GM18873 (cell line): ENCODE results near the gene DHX16.

Experiments
- ATAC-seq: cut with Tn5 transposase; IDR thresholded peaks from one replicate; pipeline ENCODE4 v1.9.1; 2021; ENCODE audit warnings: mild to moderate bottlenecking, moderate library complexity, moderate number of reproducible peaks; ENCODE audit not compliant: unreplicated experiment, low FRiP score

DHX16 gene

DNA sequence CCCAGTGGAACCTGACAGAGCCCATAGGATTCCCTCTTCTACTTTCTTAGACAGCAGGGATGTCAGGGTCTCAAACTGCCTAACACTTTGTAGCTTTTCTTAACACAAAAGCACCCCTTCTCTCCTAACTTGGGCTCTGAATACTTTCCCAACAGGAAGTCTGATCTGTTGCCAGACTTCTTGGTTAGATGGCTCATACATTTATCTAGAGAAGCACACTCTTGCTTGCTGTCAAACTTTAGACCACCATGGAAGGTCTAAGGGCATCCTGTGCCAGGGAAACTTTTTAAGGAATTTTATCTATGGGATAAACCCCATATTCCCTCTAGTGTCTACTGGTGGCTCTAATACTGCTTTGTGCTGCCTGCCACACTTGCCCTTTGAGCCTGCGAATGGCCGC, 29.1 kb downstream of the DHX16 start:
- ATAC-seq, result no peak

DNA sequence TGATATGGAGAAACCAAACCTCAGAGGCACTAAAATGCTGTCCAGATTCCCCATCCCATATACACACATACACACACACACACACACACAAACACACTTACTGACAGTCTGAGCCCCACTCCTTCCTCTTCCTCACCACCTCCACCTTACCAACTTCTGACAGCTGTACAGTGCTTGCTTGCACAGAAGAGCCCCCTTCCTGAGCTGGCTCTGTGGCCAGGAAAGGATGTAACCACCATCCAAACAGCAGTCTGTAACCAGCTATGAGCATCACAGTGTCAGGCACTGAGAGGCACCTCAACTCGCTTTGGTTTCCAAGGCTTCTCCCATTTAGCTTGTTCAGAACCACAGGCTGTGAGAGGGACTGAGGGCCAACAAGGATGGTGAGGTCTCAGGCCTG, 31.8 kb downstream of the DHX16 start:
- no peak for ATAC-seq

DNA sequence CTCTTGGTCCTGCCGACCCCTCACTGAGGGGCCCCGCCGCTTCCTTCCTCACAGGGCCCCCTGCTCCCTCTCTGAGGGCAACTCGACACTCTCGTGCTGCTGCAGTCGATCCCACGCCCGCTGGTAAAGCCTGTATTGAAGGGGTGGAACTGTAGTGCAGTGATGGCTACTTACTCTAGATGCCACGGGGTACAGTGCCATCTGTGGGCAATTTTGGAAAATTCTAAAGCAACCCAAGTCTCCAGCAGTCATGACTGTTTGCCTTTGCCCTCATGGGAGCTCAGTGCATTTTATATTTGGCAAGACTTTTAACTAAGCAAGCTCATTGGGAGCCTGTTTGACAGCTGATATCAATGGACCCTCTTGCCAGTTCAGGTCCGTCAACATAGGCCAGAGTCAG, 32.3 kb downstream of the DHX16 start:
- no peak for ATAC-seq

DNA sequence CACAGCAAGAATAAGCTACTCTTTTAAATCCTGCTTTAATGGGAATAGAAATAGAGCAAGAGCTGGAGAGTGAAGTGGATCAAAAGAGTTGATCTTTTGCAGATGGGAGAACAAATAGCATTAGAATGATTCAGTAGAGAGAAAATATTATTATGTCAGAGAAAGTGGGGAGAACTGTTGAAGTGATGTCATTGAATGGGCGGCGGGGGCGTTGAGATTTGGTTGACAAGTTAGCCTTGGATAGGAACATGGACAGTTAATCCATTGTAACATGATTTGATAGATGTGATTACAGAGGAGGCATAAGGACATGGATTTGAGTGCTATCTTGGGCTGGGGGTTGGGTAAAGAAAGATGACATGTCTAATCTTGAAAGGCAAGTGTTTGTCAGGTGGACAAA, 37.0 kb downstream of the DHX16 start:
- no peak for ATAC-seq

DNA sequence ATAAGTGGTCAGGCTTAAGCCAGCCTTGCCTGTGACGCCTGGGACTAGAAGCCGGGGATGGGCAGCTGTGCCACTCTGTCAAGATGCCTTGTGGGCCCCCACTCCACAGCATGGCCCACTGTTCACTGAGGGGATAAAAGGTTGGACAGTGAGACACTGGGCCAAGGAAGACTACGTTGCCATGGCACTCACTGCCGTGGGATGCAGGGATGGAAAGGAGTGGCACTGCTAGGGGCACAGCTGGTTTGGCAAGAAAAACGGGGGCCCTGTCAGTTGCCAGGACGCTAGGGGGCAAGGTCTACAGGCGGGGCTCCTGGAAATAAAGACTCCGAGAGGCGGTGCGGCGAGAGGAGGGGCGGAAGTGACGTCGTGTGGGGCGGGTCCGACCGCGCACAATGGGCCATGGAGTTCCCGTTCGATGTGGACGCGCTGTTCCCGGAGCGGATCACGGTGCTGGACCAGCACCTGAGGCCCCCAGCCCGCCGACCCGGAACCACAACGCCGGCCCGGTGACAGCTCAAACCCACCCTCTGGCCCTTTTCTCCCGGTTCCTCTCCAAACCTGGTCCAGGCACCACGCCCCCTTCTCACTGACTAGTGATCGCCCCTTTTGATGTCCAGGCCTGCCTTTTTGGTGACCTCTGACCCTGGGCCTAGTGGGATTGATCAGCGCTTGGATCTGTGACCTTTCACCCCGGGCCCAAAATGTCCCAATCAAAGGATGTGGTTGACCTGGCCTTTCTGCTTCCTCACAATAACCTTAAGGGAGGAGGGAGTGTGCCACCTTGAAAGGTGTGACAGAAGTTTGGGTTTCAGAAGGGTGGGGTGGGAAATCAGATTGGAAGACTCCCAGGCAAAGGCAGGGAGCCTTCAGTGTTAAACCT, 46.1 kb downstream of the DHX16 start, which contains the start of gene ATAT1:
Gene ATAT1, plus strand, starts transcription at position 391 of the 883 bp plus-strand sequence.
- ATAC-seq, result no peak

DNA sequence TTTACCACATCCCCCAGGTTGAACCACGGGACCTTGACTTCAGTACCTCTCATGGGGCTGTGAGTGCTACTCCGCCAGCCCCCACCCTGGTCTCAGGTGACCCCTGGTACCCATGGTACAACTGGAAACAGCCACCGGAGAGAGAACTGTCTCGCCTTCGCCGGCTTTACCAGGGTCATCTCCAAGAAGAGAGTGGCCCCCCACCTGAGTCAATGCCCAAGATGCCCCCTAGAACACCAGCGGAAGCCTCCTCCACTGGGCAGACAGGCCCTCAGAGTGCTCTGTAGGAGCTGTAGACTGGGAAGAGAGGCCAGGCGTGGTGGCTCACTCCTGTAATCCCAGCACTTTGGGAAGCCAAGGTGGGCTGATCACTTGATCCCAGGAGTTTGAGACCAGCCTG, 47.3 kb downstream of the DHX16 start:
- no peak for ATAC-seq

DNA sequence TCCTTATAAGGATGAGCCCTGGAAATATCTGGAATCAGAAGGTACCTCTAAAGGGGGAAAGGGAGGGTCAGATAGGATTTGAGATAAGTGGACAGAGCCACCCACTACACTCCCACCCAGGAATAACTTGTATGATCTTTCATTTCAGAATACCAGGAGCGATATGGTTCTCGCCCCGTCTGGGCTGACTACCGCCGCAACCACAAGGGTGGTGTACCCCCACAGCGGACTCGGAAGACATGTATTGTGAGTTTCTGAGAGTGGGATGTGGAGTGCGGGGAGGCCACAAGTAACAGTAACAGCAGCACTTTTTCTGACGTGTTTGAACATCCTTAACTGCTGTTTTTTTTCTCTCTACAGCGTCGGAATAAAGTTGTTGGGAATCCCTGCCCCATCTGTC, 53.2 kb downstream of the DHX16 start:
- no peak for ATAC-seq

DNA sequence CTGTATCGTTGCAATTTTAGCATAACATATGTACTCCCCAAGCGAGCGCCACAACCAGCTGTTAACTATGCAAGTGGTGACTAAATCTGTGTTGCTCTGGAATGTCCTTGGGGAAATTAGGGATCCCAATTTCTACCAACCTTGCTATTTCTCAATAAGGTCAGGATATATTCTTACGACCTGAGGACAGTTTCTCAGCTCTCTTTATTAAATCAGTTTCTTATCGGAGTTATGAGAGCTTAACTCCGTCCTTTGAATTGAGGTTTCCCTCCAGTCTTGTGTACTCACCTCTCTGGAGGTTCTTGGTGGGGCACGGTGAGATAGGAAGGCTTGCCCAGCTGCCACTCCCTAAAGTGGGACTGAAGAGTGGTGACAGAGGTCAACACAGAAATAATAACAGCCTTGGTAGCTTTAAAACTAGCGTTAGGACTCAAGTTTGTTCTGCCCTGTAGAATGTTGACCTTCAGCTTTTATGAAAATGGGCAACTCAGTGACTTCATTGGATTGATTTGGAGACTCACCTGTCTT, 54.5 kb downstream of the DHX16 start:
- ATAC-seq, result no peak

DNA sequence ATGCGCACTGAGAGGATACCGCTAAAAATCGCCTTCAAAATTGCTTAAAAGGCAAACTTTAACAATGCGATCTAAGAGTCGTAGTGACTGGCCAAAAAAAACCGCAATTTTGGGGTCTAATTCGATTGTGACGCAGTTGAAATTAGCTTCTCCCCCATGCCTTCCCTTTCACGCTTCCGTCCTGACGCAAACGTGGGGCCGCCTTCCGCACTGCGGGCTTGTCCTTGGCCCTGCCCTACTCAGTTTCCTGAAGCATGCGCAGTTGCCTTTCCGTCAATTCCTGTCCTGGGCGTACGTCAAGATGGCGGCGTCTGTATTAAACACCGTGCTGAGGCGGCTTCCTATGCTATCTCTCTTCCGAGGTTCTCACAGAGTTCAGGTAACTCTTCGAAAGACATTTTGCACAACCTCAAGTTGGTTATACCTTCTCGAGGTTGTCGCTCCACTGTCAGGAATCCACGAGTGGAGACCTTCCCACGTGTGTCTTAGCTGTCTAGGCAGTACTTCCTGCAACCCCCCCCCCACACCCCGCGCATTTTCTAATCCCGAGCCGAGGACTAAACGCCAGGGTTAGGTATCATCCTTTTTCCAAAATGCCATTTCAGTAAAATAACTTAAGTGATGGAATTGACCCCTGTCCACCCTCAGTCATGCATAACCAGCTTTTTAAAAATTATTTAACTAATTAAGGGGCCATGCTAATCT, 55.1 kb downstream of the DHX16 start, which contains the start of gene MRPS18B:
Gene MRPS18B, plus strand, starts transcription at position 276 of the 705 bp plus-strand sequence. Its CDS starts 26 bp downstream, at position 302.
- peak; percentile 62 for ATAC-seq

DNA sequence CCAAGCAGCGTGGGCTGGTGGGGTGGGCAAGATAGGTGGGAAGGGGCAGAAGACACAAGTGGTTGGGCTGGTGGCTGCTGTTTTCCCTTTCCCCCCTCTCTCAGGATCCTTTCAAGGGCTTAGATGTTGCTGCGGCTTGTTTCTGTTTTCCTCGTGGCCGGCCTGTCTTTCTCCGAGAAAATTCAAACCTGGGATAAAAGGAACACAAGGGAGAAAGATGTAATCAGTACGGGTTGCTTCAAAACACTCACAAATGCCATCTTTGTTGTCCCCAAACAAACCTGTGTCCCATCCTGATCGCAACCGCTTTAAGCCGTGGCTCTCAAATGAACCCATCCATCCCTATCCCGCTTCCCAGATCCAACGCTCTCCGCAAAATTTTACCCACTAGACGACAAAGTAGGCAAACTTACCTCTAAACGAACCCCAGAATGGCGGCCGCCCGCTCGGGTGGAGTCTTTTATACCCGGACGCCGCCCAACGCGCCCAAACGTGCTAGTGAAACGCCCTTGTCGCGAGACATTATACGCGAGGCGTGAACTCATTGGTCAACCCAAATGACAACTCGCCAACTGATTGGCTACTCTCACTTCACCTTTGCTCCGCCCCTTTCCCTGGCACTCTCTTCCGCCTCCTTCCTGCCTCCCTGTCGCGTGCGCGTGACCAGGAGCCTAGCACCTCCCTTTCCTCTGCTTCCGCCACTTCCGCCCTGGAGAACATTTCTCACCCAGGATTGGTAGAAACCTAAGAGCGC, 55.8 kb downstream of the DHX16 start, which contains the start of gene PPP1R10:
Gene PPP1R10, minus strand, starts transcription at position 433 of the 754 bp plus-strand sequence. CDS start 7,299 bp downstream, outside the sequence.
- ATAC-seq, result peak; percentile 78

DNA sequence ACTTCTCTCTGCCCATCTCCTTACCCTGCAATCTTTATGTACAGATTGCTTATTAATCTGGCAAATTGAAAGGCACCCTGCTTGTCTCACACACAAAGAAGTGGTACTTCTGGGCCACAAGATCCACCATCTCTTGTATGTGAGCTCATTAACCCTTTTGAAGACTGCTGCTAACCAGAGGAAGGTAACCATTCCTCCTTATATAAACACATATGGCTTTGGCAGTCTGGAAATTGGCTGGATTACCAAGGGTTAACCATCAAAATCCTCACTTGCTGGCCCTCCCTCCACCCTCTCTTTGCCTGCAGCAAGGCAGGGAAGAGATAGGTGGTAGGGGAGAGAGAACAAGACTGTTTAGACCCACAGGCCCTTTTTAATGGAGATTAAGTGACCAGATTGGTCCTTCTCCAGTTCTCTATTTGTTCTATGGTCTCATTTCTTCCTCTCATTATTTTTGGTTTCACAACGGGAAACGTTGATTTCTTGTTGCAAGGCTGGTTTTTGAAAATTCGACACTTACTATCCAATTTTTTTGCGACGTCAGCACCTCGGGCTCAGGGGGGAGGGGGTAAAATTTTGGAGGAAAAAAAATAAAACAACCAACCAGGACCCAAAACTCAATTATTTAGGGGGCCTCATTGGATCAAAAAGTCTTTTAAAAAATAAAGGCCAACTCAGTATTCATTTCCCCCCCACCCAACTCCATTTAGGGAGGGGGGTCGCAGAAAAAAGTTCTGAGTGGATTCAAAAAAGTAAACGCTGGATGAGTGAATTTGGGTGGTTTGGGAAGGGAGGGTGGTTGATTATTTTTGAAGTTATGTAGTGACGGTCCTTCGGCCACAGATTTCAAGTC, 56.6 kb downstream of the DHX16 start:
- ATAC-seq, result no peak

DNA sequence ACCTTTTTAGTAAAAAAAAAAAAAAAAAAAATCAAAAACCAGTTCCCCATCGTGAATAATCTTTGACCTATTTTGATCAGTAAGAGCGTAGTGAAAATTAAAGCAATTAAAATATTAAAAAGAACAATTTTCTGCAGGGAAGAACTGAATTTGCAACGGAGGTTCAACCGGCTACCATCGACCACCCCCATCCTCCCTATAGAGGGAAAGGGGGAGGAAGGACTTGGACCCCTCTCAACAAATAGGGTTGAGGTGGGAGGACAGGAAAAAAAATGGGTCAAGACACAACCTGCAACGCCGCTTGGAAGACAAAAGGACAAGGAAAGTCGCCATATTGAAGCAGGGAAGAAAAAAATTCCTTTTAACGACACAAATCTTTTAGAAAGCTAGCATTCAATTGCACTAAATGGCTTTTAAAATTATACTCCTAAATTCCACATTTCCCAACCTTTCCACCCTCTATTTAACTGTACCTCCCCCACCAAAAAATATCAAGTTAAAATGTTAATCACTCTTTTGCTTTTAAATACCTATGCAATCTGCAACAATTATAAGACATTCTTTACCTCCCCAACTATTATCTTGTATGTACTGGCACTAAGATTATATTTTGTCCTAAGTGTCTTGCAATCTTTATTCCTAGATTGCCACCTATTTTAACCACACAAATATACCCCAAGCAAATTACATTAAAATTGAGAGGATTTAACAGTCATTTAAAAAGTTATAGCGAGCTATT, 57.4 kb downstream of the DHX16 start:
- no peak for ATAC-seq

DNA sequence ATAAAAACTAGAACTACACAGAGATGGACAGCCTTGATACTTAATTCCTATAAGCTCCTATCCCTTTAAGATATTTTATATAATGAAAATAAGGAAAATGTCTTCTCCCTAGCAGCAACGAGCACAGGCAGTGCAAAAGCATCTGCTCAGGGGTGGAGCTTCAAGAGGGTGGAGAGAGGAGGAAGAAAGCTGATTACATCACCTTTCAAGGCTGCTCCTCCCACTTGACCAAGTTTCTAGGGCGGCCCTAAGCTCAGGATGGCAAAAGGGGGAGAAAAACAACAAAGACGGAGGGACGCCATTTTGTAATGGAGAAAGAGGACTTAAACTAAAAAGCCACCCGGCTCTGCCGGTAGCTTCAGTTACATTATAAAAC, 58.0 kb downstream of the DHX16 start:
- ATAC-seq, result peak; percentile 26

DNA sequence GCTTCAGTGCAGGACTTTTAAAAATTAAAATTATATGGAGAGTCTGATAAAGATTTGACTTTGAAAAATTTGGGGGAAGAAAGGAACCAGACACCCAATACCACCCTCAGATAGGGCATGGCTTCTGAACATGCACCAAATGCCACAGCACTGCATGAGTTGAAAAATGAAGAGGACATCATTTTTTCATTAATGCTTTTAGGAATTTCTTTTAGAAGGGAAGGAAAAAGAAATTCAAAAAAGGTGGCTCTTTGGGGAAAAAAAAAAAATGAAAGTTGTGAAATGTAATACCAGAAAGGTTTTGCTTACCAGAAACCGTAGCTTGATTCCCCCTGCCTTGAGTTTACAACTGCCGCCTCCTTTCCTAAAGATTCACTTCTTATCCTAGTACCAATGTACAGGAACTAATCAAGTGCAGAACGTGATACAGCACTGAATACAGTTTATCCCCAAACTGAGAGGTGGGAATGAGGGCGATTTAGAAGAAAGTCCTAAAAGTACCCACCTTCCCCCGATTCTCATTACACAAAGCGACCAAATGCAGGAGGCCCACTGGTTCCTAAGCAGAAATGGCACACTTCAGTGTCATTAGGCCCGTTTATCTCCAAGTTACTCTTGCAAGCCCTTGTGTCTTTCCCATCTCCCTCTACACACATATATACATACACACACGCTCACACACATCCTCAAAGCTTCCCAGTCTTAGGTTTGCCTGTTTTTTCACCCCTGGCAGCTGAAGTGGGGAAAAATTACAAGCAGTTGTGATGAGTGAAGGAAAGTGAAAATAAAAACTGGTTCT, 58.6 kb downstream of the DHX16 start:
- ATAC-seq, result no peak

DNA sequence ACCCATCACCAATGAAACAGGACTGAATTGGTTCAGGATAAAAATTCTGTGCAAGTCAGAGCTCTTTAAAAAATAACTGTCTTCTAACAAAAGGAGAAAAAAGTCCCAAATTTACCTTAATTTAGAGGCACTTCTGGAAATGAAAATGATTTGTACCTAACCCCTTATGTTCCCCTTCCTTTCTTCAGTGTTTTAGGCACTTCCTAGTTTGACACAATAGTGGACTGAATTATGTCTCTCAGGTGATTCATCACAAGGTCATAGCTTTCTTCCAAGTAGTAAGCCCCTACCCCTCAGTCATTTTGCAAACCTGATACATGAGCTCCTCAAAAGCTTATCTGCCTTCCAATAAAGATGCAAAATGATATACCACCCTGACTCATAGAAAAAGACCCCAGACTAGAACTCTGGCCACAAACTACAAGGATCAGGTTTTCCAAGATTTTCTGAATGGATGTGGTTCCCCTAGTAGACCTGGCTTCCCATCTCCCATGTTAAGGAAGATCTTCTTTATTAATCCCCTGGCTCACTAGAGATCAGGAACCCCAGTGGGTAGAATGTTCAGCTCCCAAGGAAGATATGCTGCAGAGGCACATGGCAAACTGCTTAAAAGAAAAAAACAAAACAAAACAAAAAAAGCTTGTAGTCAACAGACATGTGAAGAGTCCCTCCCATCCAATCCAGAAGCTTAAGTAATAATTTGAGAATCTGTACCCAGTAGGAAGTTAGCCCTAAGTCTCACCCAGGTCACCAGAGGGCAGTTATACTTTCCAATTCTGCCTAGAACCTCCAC, 59.4 kb downstream of the DHX16 start:
- no peak for ATAC-seq

DNA sequence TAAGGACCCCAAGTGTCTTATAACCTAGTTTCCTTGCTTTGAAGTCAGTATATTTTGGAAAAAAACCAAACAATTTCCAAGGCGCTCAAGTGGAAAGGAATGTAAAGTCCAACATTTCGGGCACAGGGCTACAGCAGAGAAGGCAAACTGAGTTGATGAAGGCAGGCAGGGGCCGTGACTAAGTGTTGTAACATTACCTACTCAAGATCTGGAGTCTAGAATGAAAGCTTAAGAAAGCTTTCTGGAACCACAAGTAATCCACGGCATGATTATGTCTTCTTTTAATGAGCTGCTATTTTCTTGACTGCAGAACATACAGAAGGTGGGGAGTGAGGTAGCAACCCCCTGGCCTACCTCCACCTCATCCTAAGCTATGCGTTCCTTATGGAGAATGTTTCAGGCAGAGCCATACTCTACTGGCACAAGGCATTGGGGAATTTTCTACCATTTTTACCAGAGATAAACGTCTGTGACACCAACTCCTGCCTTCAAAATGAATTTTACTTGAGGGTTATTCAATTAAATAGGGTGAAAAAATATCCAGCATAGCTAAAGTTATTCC, 60.0 kb downstream of the DHX16 start:
- no peak for ATAC-seq

DNA sequence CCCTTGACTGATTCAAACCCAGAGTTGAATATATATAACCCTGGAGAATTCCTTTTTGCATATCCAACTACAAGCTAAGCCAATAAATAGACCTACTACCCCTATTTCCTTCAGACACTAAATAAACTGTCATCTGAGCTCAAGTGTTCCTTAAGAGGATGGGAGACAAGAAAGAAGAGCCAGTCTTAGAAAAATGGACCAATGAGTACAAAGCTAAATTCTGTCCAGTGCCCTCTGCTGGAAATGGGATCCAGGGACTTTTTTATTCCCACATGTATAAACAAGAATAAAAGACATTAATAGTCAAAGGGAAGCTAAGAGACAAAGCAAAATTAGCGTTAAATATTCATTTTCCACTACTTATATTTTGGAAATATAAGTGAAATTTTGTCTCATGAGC, 60.6 kb downstream of the DHX16 start:
- ATAC-seq, result no peak
